GM20431 (cell line): ENCODE data around the gene PLD6.

Experiments used
- in situ Hi-C: fragments of 300-500 bp; cut with MseI, MboI; formaldehyde crosslinking; loops from one replicate; pipeline ENCODE4 v1.15.0; 2020; ENCODE audit warnings: low sequenced_read_pairs; ENCODE audit not compliant: unreplicated experiment

PLD6 gene

GRCh38 chr17:17161121-17161520 lies 45.0 kb downstream of the PLD6 start:
- in situ Hi-C loops: loop anchor here (25.0 kb wide), 1 partner anchor 101 kb away; no protein-coding TSS in a partner anchor

DNA sequence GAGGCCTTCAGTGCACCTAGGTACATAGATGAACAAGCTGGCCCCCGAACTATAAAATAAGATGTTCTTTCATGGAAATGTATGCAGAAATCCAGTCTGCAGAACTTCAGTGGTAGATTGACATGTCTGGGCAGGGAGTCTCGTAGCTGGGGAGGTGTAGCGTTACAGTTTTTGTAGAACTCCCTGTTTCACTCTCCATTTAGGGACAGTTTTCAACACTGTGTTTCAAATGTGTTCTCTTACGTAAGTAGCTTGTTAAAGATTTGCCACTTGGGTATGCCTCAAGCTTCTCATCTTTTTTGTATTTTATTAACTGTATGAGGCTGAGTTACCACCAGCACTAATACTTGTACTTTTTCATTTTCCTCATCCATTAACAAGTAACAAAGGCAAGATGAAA lies 46.6 kb downstream of the PLD6 start:
- in situ Hi-C loops: loop anchor here (25.0 kb wide), 1 partner anchor 103 kb away; no protein-coding TSS in a partner anchor

DNA sequence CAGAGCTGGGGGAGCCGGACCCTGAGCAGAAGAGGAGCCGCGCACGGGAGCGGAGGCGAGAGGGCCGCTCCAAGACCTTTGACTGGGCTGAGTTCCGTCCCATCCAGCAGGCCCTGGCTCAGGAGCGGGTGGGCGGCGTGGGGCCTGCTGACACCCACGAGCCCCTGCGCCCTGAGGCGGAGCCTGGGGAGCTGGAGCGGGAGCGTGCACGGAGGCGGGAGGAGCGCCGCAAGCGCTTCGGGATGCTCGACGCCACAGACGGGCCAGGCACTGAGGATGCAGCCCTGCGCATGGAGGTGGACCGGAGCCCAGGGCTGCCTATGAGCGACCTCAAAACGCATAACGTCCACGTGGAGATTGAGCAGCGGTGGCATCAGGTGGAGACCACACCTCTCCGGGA lies 47.6 kb downstream of the PLD6 start:
- in situ Hi-C loops: loop anchor here (25.0 kb wide), 1 partner anchor 104 kb away; no protein-coding TSS in a partner anchor

- in situ Hi-C loops: loop anchor here (25.0 kb wide), 1 partner anchor 105 kb away; no protein-coding TSS in a partner anchor
Measured at GRCh38 chr17:17157041-17157440, 49.1 kb downstream of the PLD6 start.

DNA sequence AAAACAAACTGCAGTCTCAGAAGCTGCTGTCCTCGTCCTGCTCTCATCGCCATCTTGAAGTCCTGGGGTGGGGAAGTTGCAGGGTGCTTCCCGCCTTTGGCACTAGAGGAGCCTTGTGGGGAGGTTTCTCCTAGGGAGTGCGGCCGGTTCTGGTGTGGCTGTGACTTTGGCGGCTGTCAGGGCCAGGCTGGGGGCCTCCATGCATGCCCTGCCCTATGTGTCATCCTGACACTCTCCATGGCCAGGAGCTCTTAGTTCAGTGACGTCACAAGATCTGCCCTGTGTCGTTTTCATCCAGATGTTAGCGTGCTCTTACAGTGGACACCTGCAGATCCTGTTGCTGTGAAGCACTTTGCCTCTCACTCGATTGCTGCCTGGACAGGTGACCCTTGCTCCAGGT lies 49.6 kb downstream of the PLD6 start:
- in situ Hi-C loops: loop anchor here (25.0 kb wide), 1 partner anchor 106 kb away; no protein-coding TSS in a partner anchor

DNA sequence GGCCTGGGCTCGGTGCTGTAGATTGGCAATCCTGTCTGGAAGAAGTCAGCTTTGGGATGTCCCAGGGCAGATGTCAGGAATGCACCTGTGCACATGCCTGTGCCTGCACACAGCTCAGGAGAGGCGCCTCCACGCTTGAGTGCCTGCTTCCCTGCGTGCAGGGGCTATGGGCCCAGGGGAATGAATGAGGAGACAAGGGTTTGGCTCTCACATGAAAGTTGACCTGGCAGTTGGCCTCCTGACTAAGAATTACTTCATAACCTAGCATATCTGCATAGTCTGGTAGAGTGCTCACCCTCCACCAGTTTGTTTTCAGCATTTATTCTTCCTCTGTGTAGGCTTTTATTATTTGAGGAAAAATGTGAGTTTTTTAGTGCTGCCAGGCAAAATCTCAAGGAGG lies 50.0 kb downstream of the PLD6 start:
- in situ Hi-C loops: loop anchor here (25.0 kb wide), 1 partner anchor 106 kb away; no protein-coding TSS in a partner anchor

GRCh38 chr17:17155568-17155967 lies 50.6 kb downstream of the PLD6 start:
- in situ Hi-C loops: loop anchor here (25.0 kb wide), 1 partner anchor 107 kb away; no protein-coding TSS in a partner anchor

DNA sequence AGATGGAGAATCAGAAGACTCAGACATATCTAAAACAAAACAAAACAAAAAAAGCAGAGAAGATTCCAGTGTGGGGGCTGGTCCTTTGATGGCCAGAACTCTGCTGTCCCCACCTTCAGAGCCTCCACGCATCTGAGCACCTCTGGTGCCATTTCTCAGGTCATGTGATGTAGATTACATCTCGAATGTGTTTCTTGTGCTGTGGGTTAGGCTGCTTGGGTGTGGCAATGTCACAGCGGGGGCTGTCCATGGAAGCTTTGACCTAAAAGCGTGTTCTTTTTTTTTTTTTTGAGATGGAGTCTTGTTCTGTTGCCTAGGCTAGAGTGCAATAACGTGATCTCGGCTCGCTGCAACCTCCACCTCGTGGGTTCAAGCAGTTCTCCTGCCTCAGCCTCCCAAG lies 51.2 kb downstream of the PLD6 start:
- in situ Hi-C loops: loop anchor here (25.0 kb wide), 1 partner anchor 107 kb away; no protein-coding TSS in a partner anchor

DNA sequence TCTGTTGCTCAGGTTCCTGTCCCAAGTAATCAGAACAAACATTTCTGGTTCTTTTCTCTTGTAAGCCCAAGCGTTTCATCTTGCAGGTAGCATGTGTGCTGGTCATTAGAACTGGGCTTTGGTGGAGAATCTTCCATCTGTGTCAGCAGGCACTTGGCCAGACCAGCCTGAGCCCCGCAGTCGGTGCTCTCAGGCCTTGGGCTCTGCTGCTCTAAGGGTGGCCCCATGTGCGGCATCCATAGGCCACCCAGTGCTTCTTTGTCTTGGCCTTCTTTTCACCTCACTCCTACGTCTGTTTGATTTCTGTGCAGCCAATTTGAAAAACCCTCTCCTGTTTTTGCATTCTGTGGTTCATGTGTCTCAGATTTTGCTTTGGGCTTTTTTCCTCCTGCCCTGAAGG lies 51.6 kb downstream of the PLD6 start:
- in situ Hi-C loops: loop anchor here (25.0 kb wide), 1 partner anchor 108 kb away; no protein-coding TSS in a partner anchor

GRCh38 chr17:17153709-17154108 lies 52.4 kb downstream of the PLD6 start:
- in situ Hi-C loops: loop anchor here (25.0 kb wide), 1 partner anchor 109 kb away; no protein-coding TSS in a partner anchor

GRCh38 chr17:17153071-17153470 lies 53.1 kb downstream of the PLD6 start:
- in situ Hi-C loops: loop anchor here (25.0 kb wide), 1 partner anchor 109 kb away; no protein-coding TSS in a partner anchor

- in situ Hi-C loops: loop anchor here (25.0 kb wide), 1 partner anchor 110 kb away; no protein-coding TSS in a partner anchor
Measured at GRCh38 chr17:17152385-17152784, 53.7 kb downstream of the PLD6 start.

- in situ Hi-C loops: loop anchor here (25.0 kb wide), 1 partner anchor 110 kb away; no protein-coding TSS in a partner anchor
Measured at GRCh38 chr17:17151962-17152361, 54.2 kb downstream of the PLD6 start.

- in situ Hi-C loops: loop anchor here (25.0 kb wide), 1 partner anchor 111 kb away; no protein-coding TSS in a partner anchor
Measured at GRCh38 chr17:17151541-17151940, 54.6 kb downstream of the PLD6 start.

DNA sequence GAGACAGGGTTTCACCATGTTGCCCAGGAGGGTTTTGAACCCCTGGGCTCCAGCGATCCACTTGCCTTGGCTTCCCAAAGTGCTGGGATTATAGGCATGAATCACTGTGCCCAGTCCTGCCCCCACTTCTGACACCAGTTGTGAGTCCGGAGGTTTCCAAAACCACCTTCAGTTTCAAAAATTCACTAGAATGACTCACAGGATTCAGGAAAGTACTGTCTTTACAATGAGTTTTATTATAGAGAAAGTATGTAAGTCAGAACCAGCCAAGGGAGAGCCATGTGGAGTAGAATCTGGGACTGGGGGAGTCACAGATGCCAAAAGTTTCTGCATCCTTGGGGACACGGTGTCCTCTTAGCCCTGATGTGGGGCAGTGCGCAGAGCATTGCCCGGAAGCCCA lies 55.1 kb downstream of the PLD6 start:
- in situ Hi-C loops: loop anchor here (25.0 kb wide), 1 partner anchor 111 kb away; no protein-coding TSS in a partner anchor
